ENCODE results near the gene EXOC2. TPM values are rescaled to one million over a fixed set of nuclear protein-coding genes. Genes with fewer than 3 reads are reported as not detected.

EXOC2 gene
- polyA plus RNA-seq, 1 donor = 27.0 TPM

DNA sequence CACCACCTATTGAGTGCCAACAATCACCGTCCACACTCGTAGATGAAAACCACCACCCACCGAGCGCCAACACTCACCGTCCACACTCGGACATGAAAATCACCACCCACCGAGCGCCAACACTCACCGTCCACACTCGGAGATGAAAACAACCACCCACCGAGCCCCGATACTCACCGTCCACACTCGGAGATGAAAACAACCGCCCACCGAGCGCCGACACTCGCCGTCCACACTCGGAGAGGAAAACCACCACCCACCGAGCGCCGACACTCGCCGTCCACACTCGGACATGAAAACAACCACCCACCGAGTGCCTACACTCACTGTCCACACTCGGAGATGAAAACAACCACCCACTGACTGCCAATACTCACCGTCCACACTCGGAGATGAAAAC is 172.1 kb downstream of the EXOC2 start:
- no peak for DNase-seq (ENCODE audit: low read depth)

DNA sequence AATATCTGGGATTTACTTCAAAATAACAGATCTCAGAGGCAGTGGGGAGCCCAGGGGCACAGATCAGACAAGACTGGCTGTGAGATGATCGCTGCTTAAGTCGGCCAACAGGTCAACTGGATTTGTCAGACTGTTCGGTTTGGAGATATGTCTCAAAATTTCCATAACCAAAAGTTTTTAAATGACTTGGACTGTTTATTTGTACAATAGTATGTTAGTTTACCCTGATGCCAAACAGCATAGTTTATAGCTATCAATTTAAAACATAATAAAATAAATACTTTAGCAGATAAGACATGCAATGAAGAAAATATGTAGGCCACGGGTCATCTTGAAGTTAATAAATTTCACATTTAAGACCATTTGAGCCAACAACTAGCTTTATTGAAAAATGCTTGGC is 174.7 kb downstream of the EXOC2 start:
- no peak for DNase-seq (ENCODE audit: low read depth)

DNA sequence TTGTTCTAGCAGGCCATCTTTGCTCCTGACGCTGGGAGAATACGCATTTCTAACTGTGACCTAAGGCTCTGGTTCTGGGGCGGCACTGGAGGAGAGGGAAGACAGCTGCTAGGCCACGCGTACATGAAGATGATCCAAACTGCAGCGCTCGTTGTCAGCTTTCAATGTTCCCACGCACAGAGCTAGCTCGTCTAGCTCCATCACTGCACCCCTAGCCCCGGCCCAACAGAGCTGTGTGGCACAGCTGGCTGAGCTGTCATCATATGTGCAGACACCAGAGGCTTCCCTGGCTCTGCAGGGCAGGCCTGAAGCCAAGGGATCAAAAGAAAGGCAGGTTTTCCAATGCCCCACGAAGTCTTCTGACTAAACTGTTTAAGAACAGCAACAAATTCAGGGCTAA is 176.7 kb downstream of the EXOC2 start:
- DNase-seq (ENCODE audit: low read depth) = no peak

- DNase-seq (ENCODE audit: low read depth) = no peak
Observed at GRCh38 chr6:515267-515666, 177.7 kb downstream of the EXOC2 start.

GRCh38 chr6:514396-514978 is 178.5 kb downstream of the EXOC2 start:
- DNase-seq (ENCODE audit: low read depth) = no peak

DNA sequence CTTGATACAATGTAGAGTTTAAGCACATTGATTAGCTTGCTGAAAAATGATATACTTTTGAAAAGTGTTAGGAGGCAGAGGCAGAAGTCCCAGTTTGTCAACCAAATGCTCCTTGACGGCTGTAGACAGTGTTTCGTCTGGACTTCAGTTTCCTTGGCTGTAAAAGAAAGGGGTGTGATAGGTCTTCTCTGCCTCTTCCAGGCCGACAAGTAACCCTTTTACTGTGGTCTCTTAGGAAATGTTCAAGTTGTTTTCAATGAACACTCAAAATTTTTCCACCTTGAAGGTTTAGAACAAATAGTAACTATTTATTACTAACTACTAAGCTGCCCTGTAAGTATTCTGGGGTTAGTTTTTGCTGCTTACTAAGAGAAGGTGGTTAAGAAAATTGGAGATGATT is 179.0 kb downstream of the EXOC2 start:
- no peak for DNase-seq (ENCODE audit: low read depth)

DNA sequence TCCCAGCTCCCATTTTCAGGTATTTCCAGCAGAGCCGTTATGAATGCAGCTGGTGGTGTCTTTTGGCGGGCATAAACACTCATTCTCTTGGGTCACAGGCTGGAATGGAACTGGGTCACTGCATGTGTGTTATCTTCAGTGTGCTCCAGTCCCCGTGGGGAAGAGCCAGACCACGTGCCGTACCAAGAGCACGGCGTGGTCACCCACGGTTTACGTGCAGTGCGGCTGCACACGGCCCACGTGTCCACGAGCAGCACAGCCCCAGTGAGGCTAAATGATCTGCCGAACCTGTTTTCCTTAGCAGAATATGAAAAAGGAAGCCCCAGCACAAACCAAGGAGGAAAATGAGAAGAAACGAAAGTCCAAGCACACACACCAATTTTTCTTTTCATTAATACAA is 179.9 kb downstream of the EXOC2 start:
- DNase-seq (ENCODE audit: low read depth) = no peak

DNA sequence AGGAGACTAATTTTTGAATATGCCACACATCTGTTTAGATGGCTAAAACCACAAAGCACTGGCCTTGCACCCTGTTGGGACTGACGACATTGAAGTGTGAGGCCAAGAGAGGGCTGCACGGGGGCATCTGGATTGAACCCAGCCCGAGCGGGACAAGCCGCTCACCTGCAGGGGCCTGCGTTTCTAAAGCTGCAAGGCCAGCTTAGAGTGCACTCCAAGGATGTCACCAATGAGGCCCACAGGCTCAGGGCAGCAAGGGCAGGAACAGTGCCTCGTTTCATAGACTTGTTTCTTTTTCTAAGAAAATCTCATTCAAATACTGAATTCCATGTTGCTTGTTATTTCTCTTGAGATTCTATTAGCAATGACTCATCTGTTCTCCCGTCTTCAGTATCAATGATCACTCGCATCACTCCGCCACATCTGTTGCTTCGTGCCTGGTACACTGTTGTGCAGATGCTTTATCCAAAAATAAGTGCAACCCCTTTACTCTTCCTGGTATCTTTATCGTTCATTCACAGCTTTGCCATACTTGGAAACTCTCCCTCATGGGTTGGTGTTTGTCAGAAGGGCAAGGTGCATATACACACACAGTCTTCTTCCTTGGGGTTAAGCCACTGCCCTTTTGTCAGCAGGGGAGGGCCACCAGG is 181.3 kb downstream of the EXOC2 start:
- no peak for DNase-seq (ENCODE audit: low read depth)

- no peak for DNase-seq (ENCODE audit: low read depth)
Observed at GRCh38 chr6:509676-510075, 183.3 kb downstream of the EXOC2 start.

DNA sequence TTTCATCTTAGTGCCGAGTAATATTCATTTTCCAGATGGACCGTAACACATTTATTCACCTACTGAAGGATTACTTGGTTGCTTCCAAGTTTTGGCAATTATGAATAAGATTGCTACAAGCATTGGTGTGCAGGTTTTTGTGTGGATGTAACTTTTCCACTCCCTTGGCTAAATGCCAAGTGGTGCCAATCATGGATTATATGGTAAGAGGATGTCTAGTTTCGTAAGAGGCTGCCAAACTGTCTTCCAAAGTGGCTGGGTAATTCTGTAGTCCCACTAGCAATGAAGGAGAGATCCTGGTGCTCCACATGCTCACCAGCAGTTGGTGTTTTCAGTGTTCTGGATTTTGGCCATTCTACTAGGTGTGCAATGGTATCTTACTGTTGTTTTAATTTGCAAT is 184.3 kb downstream of the EXOC2 start:
- no peak for DNase-seq (ENCODE audit: low read depth)

DNA sequence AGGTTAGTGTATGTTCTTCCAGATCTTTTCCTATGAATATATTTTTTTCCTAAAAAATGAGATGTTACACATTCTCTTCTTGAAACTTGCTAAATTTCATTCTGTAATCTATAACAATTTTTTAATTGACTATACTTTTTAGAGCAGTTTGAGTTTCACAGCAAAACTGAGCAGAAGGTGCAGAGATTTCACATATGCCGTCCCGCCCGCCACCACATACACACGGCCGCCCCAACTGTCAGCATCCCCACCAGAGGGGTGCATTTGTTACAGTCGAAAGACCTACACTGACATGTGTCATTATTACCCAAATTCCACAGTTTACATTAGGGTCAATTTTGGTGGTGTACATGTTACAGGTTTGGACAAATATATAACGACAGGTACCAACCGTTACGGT is 184.9 kb downstream of the EXOC2 start:
- DNase-seq (ENCODE audit: low read depth) = no peak

GRCh38 chr6:506920-507622 is 185.9 kb downstream of the EXOC2 start:
- DNase-seq (ENCODE audit: low read depth) = no peak

- no peak for DNase-seq (ENCODE audit: low read depth)
Observed at GRCh38 chr6:506508-506907, 186.4 kb downstream of the EXOC2 start.

GRCh38 chr6:505374-505773 is 187.6 kb downstream of the EXOC2 start:
- no peak for DNase-seq (ENCODE audit: low read depth)

DNA sequence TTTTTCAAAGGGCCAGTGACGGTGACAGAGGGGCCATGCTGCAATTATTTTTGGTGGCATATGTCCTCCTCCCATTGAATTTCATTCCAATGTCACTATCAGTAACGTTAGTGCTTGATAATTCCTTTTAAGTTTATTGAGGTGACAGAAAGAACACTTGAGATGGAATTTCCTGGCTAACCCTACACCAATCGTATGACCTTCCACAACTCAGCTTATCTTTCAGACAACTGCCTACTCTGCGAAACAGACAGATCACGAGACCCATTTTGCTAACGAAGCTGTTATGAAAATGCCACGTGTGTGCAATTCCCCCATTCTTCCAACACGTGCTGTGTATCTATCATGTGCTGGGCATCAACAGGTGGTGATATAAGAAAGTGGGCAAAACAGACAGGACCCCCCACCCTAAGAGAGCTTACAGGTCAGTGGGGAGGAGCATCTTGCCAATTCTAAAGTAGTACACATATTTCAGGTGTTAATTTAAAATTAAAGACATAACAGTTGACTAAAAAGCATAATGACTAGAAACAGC is 188.4 kb downstream of the EXOC2 start:
- DNase-seq (ENCODE audit: low read depth) = no peak

- no peak for DNase-seq (ENCODE audit: low read depth)
Observed at GRCh38 chr6:503610-504362, 189.2 kb downstream of the EXOC2 start.

- DNase-seq (ENCODE audit: low read depth) = no peak
Observed at GRCh38 chr6:502761-503160, 190.2 kb downstream of the EXOC2 start.

DNA sequence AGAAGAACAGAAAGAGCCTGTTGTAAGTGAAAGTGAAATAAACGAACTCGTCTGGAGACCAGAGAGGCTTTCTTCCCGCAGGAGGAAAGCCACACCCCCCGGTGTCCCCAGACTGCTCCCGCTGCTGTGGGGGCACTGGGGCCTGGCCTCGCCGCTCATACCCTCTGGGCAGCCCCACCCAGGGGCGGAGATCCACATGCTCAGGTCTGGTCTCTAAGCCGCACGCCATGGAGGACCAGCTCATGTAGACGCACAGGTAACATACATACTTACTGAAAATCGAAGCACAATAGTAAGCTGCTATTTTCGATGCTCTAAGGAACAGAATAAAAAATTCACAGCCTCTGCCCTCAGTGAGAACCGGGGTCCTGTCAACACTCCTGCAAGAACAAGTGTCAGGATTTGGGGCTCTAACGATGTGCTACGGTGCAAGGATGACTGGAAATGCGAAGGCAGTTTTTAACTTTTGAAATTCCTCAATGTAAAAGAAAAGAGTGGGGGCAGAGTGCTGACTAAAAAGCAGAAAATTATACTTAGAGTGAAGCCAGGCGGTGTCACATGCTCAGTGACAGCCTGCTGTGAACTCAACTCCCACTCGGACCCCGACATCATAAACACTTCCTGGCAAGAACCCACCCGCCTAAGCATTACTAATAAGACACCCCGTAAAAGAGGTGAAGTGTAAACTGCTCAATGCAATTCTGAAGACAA is 190.9 kb downstream of the EXOC2 start:
- no peak for DNase-seq (ENCODE audit: low read depth)

GRCh38 chr6:499617-500016 is 193.3 kb downstream of the EXOC2 start:
- DNase-seq (ENCODE audit: low read depth) = no peak

- DNase-seq (ENCODE audit: low read depth) = no peak
Observed at GRCh38 chr6:498795-499231, 194.1 kb downstream of the EXOC2 start.

GRCh38 chr6:497258-497657 is 195.7 kb downstream of the EXOC2 start:
- no peak for DNase-seq (ENCODE audit: low read depth)

DNA sequence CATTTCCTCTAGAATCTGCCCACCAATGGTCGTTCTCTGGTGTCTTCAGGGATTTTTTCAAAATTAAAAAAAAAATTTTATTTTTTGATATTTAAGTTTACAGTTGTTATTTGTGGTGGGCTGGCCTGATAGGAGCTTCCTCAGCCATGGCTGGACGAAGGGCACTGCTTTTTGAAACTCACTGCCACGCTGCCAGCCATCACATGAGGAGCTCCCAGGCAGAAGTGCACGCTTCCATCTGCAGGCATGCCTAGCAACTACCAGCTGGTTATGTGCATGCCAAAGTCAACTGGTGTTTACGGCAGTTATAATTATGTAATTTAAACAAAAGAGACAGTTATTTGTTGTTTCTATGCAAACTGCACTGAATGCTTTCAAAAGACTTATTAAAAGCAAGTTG is 196.3 kb downstream of the EXOC2 start:
- no peak for DNase-seq (ENCODE audit: low read depth)
